Common myeloid progenitor, CD34-positive (primary cell): Measurements from ENCODE around the gene ACSS1.

Experiments
- CTCF ChIA-PET: fragments of 350-600 bp; sonication (Branson Sonifier 250); formaldehyde crosslinking; loops from one replicate; lab custom pipeline; 2021; ENCODE audit warnings: antibody characterized with exemption; lab: Charles Lee
- POLR2A ChIA-PET: fragments of 350-600 bp; sonication (Branson Sonifier 250); formaldehyde crosslinking; loops from one replicate; lab custom pipeline; 2021; ENCODE audit warnings: antibody characterized with exemption; lab: Charles Lee
- DNase-seq, 3 donors: peaks; one replicate each; pipeline versions ENCODE4 v3.0.0 to v3.0.0-alpha.2; 2013
- H3K27ac ChIP-seq, 2 experiments: 1 replicate in 1 of 2; 2 replicates in 1 of 2; pipeline ENCODE4 v1.7.0; 2013; ENCODE audit warnings: inconsistent platforms in 2 of 2, low read length in 2 of 2, mild to moderate bottlenecking in 2 of 2, low read depth in 1 of 2, moderate library complexity in 1 of 2; ENCODE audit not compliant: severe bottlenecking in 2 of 2, insufficient read depth in 1 of 2, poor library complexity in 1 of 2
- H3K27me3 ChIP-seq, 5 experiments: replicated peaks in 2 of 5; 1 replicate in 3 of 5; 2 replicates in 2 of 5; pipeline versions ENCODE4 v1.6.1 to v1.7.0; 2013; ENCODE audit warnings: low read length in 4 of 5, mild to moderate bottlenecking in 2 of 5, moderate library complexity in 2 of 5, inconsistent platforms in 1 of 5; ENCODE audit not compliant: insufficient read depth in 5 of 5, control insufficient read depth in 4 of 5
- H3K36me3 ChIP-seq, 4 experiments: 1 replicate in 2 of 4; 2 replicates in 2 of 4; pipeline versions ENCODE4 v1.6.1 to v1.7.0; 2013; ENCODE audit warnings: low read length in 3 of 4, control low read depth in 1 of 4, mild to moderate bottlenecking in 1 of 4; ENCODE audit not compliant: control insufficient read depth in 4 of 4, insufficient read depth in 4 of 4
- H3K4me1 ChIP-seq, 4 experiments: 1 replicate in 3 of 4; 2 replicates in 1 of 4; pipeline versions ENCODE4 v1.6.1 to v1.7.1; 2013; ENCODE audit warnings: low read length in 3 of 4, mild to moderate bottlenecking in 3 of 4, control low read depth in 1 of 4, inconsistent platforms in 1 of 4, moderate library complexity in 1 of 4; ENCODE audit not compliant: control insufficient read depth in 4 of 4, insufficient read depth in 4 of 4; ENCODE audit errors: control extremely low read depth in 1 of 4
- H3K4me3 ChIP-seq, 7 experiments: 1 replicate in 4 of 7; 2 replicates in 3 of 7; pipeline versions ENCODE4 v1.5.1 to v1.7.0; 2013; ENCODE audit warnings: mild to moderate bottlenecking in 7 of 7, low read length in 6 of 7, moderate library complexity in 6 of 7, inconsistent platforms in 2 of 7, low read depth in 2 of 7, control low read depth in 1 of 7; ENCODE audit not compliant: insufficient read depth in 4 of 7, control insufficient read depth in 1 of 7; ENCODE audit errors: extremely low read depth in 1 of 7
- H3K9me3 ChIP-seq, 5 experiments: 1 replicate in 4 of 5; 2 replicates in 1 of 5; pipeline versions ENCODE4 v1.6.1 to v1.7.1; 2013; ENCODE audit warnings: low read length in 4 of 5, mild to moderate bottlenecking in 2 of 5, inconsistent platforms in 1 of 5, low read depth in 1 of 5, moderate library complexity in 1 of 5; ENCODE audit not compliant: control insufficient read depth in 4 of 5, insufficient read depth in 2 of 5; ENCODE audit errors: control extremely low read depth in 1 of 5
- WGBS: methylation state at CpG from one replicate; pipeline ENCODE4 v1.1.5; 2013; ENCODE audit not compliant: insufficient coverage; 5-methylcytosine and 5-hydroxymethylcytosine counted together

ACSS1 gene

DNA sequence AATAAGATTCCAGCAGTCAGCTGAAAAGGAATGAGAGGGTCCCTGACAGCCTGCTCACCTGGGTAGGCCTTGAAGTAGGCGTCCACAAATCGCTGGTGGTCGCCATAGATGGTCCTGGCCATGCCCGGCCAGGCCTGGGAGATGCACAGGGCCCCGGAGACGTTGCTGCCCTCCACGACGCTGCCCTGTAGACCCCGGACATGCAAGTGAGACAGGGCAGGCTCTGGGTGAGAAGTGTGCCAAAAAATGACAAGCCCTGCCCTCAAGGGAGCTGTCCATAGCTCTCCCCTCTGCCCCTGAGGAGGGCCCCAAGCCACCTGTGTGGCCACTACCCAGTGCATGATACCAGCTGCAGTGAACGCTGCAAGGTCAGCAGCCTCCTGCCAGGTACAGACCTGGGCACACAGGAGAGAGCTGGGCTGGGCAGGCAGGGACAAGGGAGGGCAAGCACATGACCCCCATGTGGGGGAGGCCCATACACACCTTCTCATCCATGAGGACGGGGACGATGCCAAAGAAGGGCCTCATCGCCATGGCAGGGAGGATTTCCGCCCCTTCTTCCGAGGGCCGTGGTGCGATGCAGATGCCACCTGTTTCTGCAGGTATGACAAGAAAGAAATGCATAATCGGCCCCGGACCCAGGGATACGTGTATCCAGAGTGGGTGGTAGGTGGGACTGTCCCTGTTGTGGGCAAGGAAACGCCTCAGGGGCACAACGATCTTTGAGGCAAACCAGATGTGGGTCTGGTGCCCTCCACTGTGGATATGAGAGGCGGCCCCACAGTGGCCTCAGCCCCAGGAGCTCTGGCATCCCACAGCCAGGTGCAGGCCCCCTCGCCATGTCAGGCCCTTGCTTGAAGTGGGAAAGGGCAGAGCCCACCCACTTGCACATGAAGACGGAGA lies 44.2 kb downstream of the ACSS1 start:
- H3K36me3 ChIP-seq = peaks cover 27 to 91% (median 61%) of the 10 kb centered on the region in 4 experiments
- H3K9me3 ChIP-seq = no peaks in the 10 kb centered on the region
- H3K4me1 ChIP-seq = no peaks in the 10 kb centered on the region
- no peak overlapping the region for H3K4me3 ChIP-seq
- POLR2A ChIA-PET = no interaction called here
- H3K27ac ChIP-seq = no peak overlapping the region
- no peak for DNase-seq
- no peaks in the 10 kb centered on the region for H3K27me3 ChIP-seq
- 99% methylated on average over 18 of the region's 25 CpGs for WGBS
- CTCF ChIA-PET = interaction anchor here (1.0 to 1.5 kb wide), 3 partner anchors 16 to 52 kb away, joined by 3 to 7 read pairs (median 3); no protein-coding TSS in a partner anchor

DNA sequence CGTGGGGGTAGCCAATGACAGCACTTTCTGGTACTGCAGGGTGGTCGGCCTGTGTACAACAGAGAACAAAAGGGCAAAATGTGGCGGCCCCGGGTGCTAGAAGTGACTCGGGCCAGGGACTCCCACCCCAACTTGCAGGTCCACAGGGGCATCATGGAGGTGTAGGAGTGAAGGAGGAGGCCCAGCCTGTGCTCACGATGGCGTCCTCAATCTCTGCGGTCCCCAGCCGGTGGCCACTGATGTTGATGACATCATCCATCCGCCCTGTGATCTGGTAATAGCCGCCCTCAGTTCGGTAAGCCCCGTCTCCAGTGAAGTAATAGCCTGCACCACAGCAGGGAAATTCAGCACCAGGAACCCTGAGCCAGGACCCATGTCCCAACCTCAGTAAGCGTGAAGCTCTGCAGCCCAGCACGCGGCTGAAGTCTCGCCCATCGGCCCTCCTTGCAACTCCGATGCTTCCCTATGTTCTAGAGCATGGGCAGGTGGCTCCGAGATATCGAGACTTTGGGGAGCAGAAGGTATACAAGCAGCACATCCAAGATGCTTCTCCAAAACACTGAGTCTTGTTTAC lies 45.2 kb downstream of the ACSS1 start:
- WGBS = 99% methylated on average over 18 of the region's 21 CpGs
- Histone ChIP-seq H3K27me3 (no peaks in the 10 kb centered on the region), H3K36me3 (peaks cover 27 to 97% (median 67%) of the 10 kb centered on the region in 4 experiments), H3K9me3 (no peaks in the 10 kb centered on the region), H3K4me3 (no peak overlapping the region), H3K4me1 (no peaks in the 10 kb centered on the region), H3K27ac (no peak overlapping the region)
- CTCF ChIA-PET = interaction anchor here (0.7 to 1.5 kb wide), 3 partner anchors 14 to 53 kb away, joined by 3 to 7 read pairs (median 3); no protein-coding TSS in a partner anchor
- DNase-seq = no peak
- POLR2A ChIA-PET = no interaction called here

DNA sequence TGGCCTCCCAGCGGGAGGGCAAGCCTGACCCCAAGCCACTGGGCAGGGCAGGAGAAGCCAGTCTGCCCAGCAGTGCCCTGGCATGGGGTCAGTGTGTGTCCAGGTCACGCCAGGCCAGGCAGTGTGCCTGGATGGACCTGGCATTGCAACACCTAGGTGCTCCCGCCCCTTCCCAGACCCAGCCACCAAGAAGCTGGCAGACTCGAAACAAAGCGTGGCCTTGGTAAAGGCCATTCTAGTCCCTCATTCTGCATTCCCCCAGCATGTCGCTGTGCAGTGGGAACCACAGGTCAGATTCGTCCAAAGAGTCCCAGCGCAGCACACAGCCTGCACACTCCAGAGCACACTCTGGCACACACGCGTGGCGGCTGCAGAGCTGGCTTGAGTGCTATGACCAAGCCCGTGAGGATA lies 46.1 kb downstream of the ACSS1 start:
- DNase-seq = no peak
- H3K9me3 ChIP-seq = no peaks in the 10 kb centered on the region
- POLR2A ChIA-PET = no interaction called here
- WGBS = 94% methylated on average over 12 of the region's 12 CpGs
- H3K36me3 ChIP-seq = peaks cover 27 to 97% (median 69%) of the 10 kb centered on the region in 4 experiments
- H3K27ac ChIP-seq = no peak overlapping the region
- no peaks in the 10 kb centered on the region for H3K27me3 ChIP-seq
- no peak overlapping the region for H3K4me3 ChIP-seq
- CTCF ChIA-PET = interaction anchor here (0.7 to 1.5 kb wide), 2 partner anchors 13 to 16 kb away, joined by 3 to 7 read pairs; no protein-coding TSS in a partner anchor
- H3K4me1 ChIP-seq = no peaks in the 10 kb centered on the region

DNA sequence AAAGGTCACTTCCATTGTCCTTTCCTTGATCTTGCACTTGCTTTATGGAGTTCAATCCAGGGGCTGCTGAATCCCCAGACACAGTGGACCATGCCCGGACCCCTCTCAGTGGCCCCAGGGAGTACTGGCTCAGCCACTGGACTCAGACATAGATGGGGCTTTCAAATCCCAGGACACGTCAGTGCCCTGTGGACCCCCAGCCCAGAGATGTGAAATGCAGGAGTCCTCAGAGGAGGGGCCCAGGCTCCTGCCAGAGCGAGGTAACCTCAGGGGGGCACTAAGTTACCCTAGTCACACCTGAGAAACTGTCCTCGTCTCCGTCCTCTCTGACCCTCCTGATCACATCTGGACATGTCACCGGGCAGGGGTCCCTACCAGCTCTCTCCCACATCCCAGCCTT lies 46.7 kb downstream of the ACSS1 start:
- H3K36me3 ChIP-seq = peaks cover 27 to 98% (median 69%) of the 10 kb centered on the region in 4 experiments

DNA sequence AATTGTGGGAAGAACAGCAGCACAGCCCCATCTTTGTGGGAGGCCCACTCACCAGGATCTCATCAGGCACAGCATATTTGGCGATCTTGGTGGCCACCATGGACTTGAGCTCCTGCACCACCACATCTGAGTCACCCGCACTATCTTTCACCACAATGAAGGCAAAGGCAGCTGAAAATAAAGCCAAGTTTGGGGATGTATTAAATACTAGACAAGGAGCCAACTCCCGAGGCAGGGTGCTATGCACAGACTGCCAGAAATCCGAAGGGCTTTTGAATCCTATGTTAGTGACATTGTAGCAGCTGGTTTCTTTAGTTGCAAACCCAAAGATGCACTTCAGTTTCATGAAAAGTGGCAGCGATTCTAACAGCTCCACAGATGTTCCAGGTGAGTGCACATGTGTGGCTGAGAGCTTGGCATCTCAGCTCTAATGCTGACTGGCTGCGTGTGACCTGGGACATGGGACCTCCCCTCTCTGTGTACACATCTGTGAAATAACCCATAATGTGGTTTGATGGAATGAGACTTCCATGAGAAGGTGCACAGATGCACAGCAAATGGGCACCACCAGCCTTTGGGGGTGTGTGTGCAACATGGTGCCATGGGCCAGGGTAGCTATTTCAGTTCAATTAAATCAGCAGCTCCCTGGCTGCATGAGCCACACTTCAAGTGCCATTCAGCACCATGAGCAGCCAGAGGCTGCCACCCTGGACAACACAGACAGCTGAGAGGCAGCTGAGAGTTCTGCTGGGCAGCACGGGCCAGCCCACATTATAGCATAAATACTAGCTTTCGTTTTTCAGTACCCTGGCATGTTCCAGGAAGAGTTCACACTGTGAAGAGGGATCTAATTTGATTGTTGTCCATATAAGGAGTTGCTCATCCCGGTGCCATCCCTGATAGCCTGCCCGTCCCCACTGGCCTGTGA lies 48.5 kb downstream of the ACSS1 start:
- H3K4me1 ChIP-seq = no peaks in the 10 kb centered on the region
- no peak overlapping the region for H3K27ac ChIP-seq
- no peak for DNase-seq
- ChIA-PET CTCF (interaction anchor here (0.9 to 2.9 kb wide), 11 partner anchors 9 to 78 kb away, joined by 3 to 13 read pairs (median 3); no protein-coding TSS in a partner anchor), POLR2A (no interaction called here)
- no peaks in the 10 kb centered on the region for H3K9me3 ChIP-seq
- no peak overlapping the region for H3K4me3 ChIP-seq
- H3K27me3 ChIP-seq = no peaks in the 10 kb centered on the region
- 99% methylated on average over 9 of the region's 10 CpGs for WGBS
- peaks cover 26 to 95% (median 68%) of the 10 kb centered on the region in 4 experiments for H3K36me3 ChIP-seq

More for the DNA sequence above, 46.7 kb downstream of the ACSS1 start:
- WGBS = 98% methylated on average over 6 of the region's 6 CpGs
- ChIA-PET CTCF (interaction anchor here (1.1 to 2.2 kb wide), 2 partner anchors 16 to 51 kb away, joined by 3 to 10 read pairs; no protein-coding TSS in a partner anchor), POLR2A (no interaction called here)
- H3K27me3 ChIP-seq = no peaks in the 10 kb centered on the region
- H3K4me1 ChIP-seq = no peaks in the 10 kb centered on the region
- H3K4me3 ChIP-seq = no peak overlapping the region
- no peak overlapping the region for H3K27ac ChIP-seq
- no peak for DNase-seq
- H3K9me3 ChIP-seq = no peaks in the 10 kb centered on the region

DNA sequence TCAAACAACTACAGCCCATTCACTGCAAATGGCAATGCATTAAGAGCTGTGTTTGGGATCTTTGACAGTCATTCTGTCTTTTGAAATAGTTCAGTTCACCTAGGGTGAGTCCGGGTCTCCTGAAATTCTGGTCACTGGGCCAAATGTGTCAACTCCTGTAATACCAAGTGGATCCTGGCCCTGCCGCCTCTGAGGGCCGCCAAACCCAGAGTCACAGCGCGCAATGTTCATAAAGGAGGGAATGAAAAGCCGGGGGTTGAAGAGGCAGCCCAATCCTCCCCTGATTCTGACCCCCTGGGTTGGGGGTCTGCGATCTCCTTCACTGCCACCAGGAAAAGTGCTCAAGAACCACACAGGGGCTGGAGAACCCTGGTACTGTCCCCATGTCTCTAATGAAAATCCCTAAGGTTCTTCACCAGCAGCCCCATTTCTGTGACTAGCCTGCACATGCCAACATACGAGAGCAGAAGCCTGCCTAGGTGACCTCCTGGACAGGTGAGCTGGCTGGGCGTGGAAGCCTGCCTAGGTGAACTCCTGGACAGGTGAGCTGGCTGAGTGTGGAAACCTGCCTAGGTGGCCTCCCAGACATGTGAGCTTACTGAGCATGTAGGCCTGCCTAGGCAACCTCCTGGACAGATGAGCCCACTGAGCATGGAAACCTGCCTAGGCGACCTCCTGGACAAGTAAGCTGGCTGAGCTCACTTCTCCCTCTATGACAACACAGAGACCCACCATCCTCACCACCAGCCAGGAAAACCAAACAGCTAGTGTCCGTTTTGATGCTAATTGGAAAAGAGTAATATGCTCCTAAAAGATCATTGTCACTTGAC lies 49.3 kb downstream of the ACSS1 start:
- no peaks in the 10 kb centered on the region for H3K27me3 ChIP-seq
- no peak overlapping the region for H3K27ac ChIP-seq
- ChIA-PET CTCF (interaction anchor here (1.0 to 5.4 kb wide), 11 partner anchors 8 to 77 kb away, joined by 3 to 22 read pairs (median 4); no protein-coding TSS in a partner anchor), POLR2A (no interaction called here)
- no peak overlapping the region for H3K4me3 ChIP-seq
- DNase-seq = no peak
- no peaks in the 10 kb centered on the region for H3K9me3 ChIP-seq
- no peaks in the 10 kb centered on the region for H3K4me1 ChIP-seq
- peaks cover 25 to 89% (median 66%) of the 10 kb centered on the region in 4 experiments for H3K36me3 ChIP-seq
- 96% methylated on average over 8 of the region's 11 CpGs for WGBS
